Activated T-helper 1 cell treated with anti-CD3 and anti-CD28 coated beads, Interleukin-12 subunit alpha, Interleukin-12 subunit beta, Interleukin-2, Interleukin-4 antibody, amounts not matched to agents 30 ng/mL and 10 ng/mL and 1 ng/mL, durations not matched to agents 14 hours and 24 hours and 36 hours (primary cell): Measurements from ENCODE around the gene IL18R1. TPM values are rescaled to one million over a fixed set of nuclear protein-coding genes. Genes with fewer than 3 reads are reported as not detected.

Source experiments
- DNase-seq: peaks from one replicate; pipeline ENCODE4 v3.0.0; 2021; ENCODE audit warnings: low spot score
- H3K27ac Mint-ChIP-seq: one replicate; pipeline ENCODE4 v1.8.0; 2021; ENCODE audit warnings: mild to moderate bottlenecking, mixed read lengths
- H3K27me3 Mint-ChIP-seq: one replicate; pipeline ENCODE4 v1.8.0; 2022; ENCODE audit warnings: mild to moderate bottlenecking, moderate library complexity, mixed read lengths; ENCODE audit not compliant: insufficient read depth
- H3K36me3 Mint-ChIP-seq: one replicate; pipeline ENCODE4 v1.8.0; 2021; ENCODE audit warnings: low read depth, mixed read lengths
- H3K4me1 Mint-ChIP-seq: one replicate; pipeline ENCODE4 v1.8.0; 2021; ENCODE audit warnings: low read depth, mixed read lengths
- H3K4me3 Mint-ChIP-seq: one replicate; pipeline ENCODE4 v1.8.0; 2021; ENCODE audit warnings: mild to moderate bottlenecking, moderate library complexity, mixed read lengths
- H3K9me3 Mint-ChIP-seq: one replicate; pipeline ENCODE4 v1.8.0; 2021; ENCODE audit warnings: mixed read lengths
- intact Hi-C: fragments of 100-400 bp; cut with micrococcal nuclease; formaldehyde crosslinking; loops from one replicate; pipeline ENCODE4 v1.15.1; 2024
- total RNA-seq: library from RNA; stranded (reverse); gene quantifications from 2 replicates; pipeline ENCODE4 v1.2.3, GENCODE V29; 2022

IL18R1 gene
- total RNA-seq, 1 donor from 2014 or later, result 57.8 TPM

GRCh38 chr2:102356381-102356712, 751 bp downstream of the IL18R1 start:
- Mint-ChIP-seq H3K4me1 (peaks cover 53% of the 10 kb centered on the region), H3K27ac (peak overlapping the region; percentile 96), H3K36me3 (peaks cover 30% of the 10 kb centered on the region), H3K4me3 (peak overlapping the region; percentile 97), H3K27me3 (no peaks in the 10 kb centered on the region), H3K9me3 (no peaks in the 10 kb centered on the region)
- intact Hi-C loops, result loop anchor here (1.0 to 5.0 kb wide), 5 partner anchors 10 to 474 kb away; no protein-coding TSS in a partner anchor
- DNase-seq, result no peak

GRCh38 chr2:102356741-102357140, 1.1 kb downstream of the IL18R1 start:
- H3K27ac Mint-ChIP-seq, result peak overlapping the region; percentile 96
- H3K27me3 Mint-ChIP-seq, result no peaks in the 10 kb centered on the region
- peaks cover 57% of the 10 kb centered on the region for H3K4me1 Mint-ChIP-seq
- H3K9me3 Mint-ChIP-seq, result no peaks in the 10 kb centered on the region
- no peak for DNase-seq
- H3K4me3 Mint-ChIP-seq, result peak overlapping the region; percentile 97
- peaks cover 34% of the 10 kb centered on the region for H3K36me3 Mint-ChIP-seq
- intact Hi-C loops, result loop anchor here (1.0 to 5.0 kb wide), 5 partner anchors 10 to 474 kb away; no protein-coding TSS in a partner anchor

- Mint-ChIP-seq H3K9me3 (peaks cover 4% of the 10 kb centered on the region), H3K27ac (peak overlapping the region; percentile 96), H3K4me1 (peaks cover 67% of the 10 kb centered on the region), H3K4me3 (peak overlapping the region; percentile 97), H3K36me3 (peaks cover 44% of the 10 kb centered on the region), H3K27me3 (no peaks in the 10 kb centered on the region)
- no peak for DNase-seq
- intact Hi-C loops, result loop anchor here (5.0 kb wide), 1 partner anchor 476 kb away; no protein-coding TSS in a partner anchor
Measured at GRCh38 chr2:102357937-102358336, 2.3 kb downstream of the IL18R1 start.

- intact Hi-C loops, result loop anchor here (5.0 kb wide), 1 partner anchor 476 kb away; no protein-coding TSS in a partner anchor
- Mint-ChIP-seq H3K27ac (peak overlapping the region; percentile 45), H3K4me1 (peaks cover 73% of the 10 kb centered on the region), H3K36me3 (peaks cover 49% of the 10 kb centered on the region), H3K27me3 (no peaks in the 10 kb centered on the region), H3K4me3 (peak overlapping the region; percentile 97), H3K9me3 (peaks cover 10% of the 10 kb centered on the region)
- no peak for DNase-seq
Measured at GRCh38 chr2:102358496-102358895, 2.9 kb downstream of the IL18R1 start.

- no peaks in the 10 kb centered on the region for H3K27me3 Mint-ChIP-seq
- DNase-seq, result no peak
- H3K4me3 Mint-ChIP-seq, result peak overlapping the region; percentile 97
- peaks cover 83% of the 10 kb centered on the region for H3K4me1 Mint-ChIP-seq
- peaks cover 60% of the 10 kb centered on the region for H3K36me3 Mint-ChIP-seq
- no peak overlapping the region for H3K27ac Mint-ChIP-seq
- peaks cover 17% of the 10 kb centered on the region for H3K9me3 Mint-ChIP-seq
- intact Hi-C loops, result loop anchor here (5.0 kb wide), 1 partner anchor 477 kb away; no protein-coding TSS in a partner anchor
Measured at GRCh38 chr2:102359527-102359926, 3.9 kb downstream of the IL18R1 start.

- Mint-ChIP-seq H3K9me3 (peaks cover 33% of the 10 kb centered on the region), H3K4me3 (peak overlapping the region; percentile 69), H3K27me3 (no peaks in the 10 kb centered on the region), H3K27ac (peak overlapping the region; percentile 85), H3K4me1 (peaks cover 92% of the 10 kb centered on the region), H3K36me3 (peaks cover 82% of the 10 kb centered on the region)
- intact Hi-C loops, result loop anchor here (1.0 to 10.0 kb wide), 2 partner anchors 12 to 357 kb away; no protein-coding TSS in a partner anchor
- DNase-seq, result no peak
Measured at GRCh38 chr2:102361632-102362241, 6.1 kb downstream of the IL18R1 start.

GRCh38 chr2:102365763-102366162, 10.2 kb downstream of the IL18R1 start:
- H3K4me3 Mint-ChIP-seq, result peak overlapping the region; percentile 79
- intact Hi-C loops, result loop anchor here (1.0 to 10.0 kb wide), 8 partner anchors 9 to 1058 kb away; partner anchors contain the start of gene RNF149
- H3K36me3 Mint-ChIP-seq, result peaks cover 92% of the 10 kb centered on the region
- H3K27ac Mint-ChIP-seq, result peak overlapping the region; percentile 97
- no peak for DNase-seq
- peaks cover 98% of the 10 kb centered on the region for H3K4me1 Mint-ChIP-seq
- peaks cover 36% of the 10 kb centered on the region for H3K9me3 Mint-ChIP-seq
- no peaks in the 10 kb centered on the region for H3K27me3 Mint-ChIP-seq

GRCh38 chr2:102366406-102367112, 11.0 kb downstream of the IL18R1 start:
- peaks cover 36% of the 10 kb centered on the region for H3K9me3 Mint-ChIP-seq
- no peaks in the 10 kb centered on the region for H3K27me3 Mint-ChIP-seq
- DNase-seq, result no peak
- H3K4me1 Mint-ChIP-seq, result peaks cover 97% of the 10 kb centered on the region
- H3K36me3 Mint-ChIP-seq, result peaks cover 91% of the 10 kb centered on the region
- intact Hi-C loops, result loop anchor here (1.0 to 10.0 kb wide), 8 partner anchors 10 to 1059 kb away; partner anchors contain the start of gene RNF149
- H3K27ac Mint-ChIP-seq, result peak overlapping the region; percentile 97
- H3K4me3 Mint-ChIP-seq, result peak overlapping the region; percentile 79

GRCh38 chr2:102367331-102367971, 11.9 kb downstream of the IL18R1 start:
- Mint-ChIP-seq H3K27ac (peak overlapping the region; percentile 97), H3K4me3 (peak overlapping the region; percentile 79), H3K27me3 (no peaks in the 10 kb centered on the region), H3K4me1 (peaks cover 91% of the 10 kb centered on the region), H3K9me3 (peaks cover 36% of the 10 kb centered on the region), H3K36me3 (peaks cover 88% of the 10 kb centered on the region)
- DNase-seq, result peak; percentile 26
- intact Hi-C loops, result loop anchor here (2.0 to 10.0 kb wide), 7 partner anchors 63 to 1060 kb away; partner anchors contain the start of gene RNF149

- Mint-ChIP-seq H3K9me3 (peaks cover 26% of the 10 kb centered on the region), H3K4me3 (peak overlapping the region; percentile 66), H3K4me1 (peaks cover 80% of the 10 kb centered on the region), H3K36me3 (peaks cover 86% of the 10 kb centered on the region), H3K27ac (peak overlapping the region; percentile 97), H3K27me3 (no peaks in the 10 kb centered on the region)
- no peak for DNase-seq
- intact Hi-C loops, result loop anchor here (1.0 to 10.0 kb wide), 7 partner anchors 8 to 1061 kb away; partner anchors contain the start of gene RNF149
Measured at GRCh38 chr2:102368461-102369109, 13.0 kb downstream of the IL18R1 start.

GRCh38 chr2:102369866-102370265, 14.3 kb downstream of the IL18R1 start:
- intact Hi-C loops, result loop anchor here (5.0 to 10.0 kb wide), 4 partner anchors 365 to 1063 kb away; partner anchors contain the start of gene RNF149
- Mint-ChIP-seq H3K36me3 (peaks cover 82% of the 10 kb centered on the region), H3K9me3 (peaks cover 22% of the 10 kb centered on the region), H3K4me1 (peaks cover 68% of the 10 kb centered on the region), H3K27me3 (no peaks in the 10 kb centered on the region), H3K4me3 (no peak overlapping the region), H3K27ac (peak overlapping the region; percentile 42)
- no peak for DNase-seq

- peak overlapping the region; percentile 65 for H3K27ac Mint-ChIP-seq
- H3K4me1 Mint-ChIP-seq, result peaks cover 43% of the 10 kb centered on the region
- no peak overlapping the region for H3K4me3 Mint-ChIP-seq
- peaks cover 80% of the 10 kb centered on the region for H3K36me3 Mint-ChIP-seq
- no peaks in the 10 kb centered on the region for H3K27me3 Mint-ChIP-seq
- intact Hi-C loops, result loop anchor here (1.0 kb wide), 1 partner anchor 8 kb away; no protein-coding TSS in a partner anchor
- DNase-seq, result no peak
- peaks cover 27% of the 10 kb centered on the region for H3K9me3 Mint-ChIP-seq
Measured at GRCh38 chr2:102376052-102376591, 20.5 kb downstream of the IL18R1 start.
